GM19467 (cell line): ENCODE results near the gene CYTH2.

Source experiments
- ATAC-seq: cut with Tn5 transposase; IDR thresholded peaks from one replicate; pipeline ENCODE4 v1.9.1; 2021; ENCODE audit warnings: mild to moderate bottlenecking, moderate library complexity; ENCODE audit not compliant: unreplicated experiment

Gene CYTH2

DNA sequence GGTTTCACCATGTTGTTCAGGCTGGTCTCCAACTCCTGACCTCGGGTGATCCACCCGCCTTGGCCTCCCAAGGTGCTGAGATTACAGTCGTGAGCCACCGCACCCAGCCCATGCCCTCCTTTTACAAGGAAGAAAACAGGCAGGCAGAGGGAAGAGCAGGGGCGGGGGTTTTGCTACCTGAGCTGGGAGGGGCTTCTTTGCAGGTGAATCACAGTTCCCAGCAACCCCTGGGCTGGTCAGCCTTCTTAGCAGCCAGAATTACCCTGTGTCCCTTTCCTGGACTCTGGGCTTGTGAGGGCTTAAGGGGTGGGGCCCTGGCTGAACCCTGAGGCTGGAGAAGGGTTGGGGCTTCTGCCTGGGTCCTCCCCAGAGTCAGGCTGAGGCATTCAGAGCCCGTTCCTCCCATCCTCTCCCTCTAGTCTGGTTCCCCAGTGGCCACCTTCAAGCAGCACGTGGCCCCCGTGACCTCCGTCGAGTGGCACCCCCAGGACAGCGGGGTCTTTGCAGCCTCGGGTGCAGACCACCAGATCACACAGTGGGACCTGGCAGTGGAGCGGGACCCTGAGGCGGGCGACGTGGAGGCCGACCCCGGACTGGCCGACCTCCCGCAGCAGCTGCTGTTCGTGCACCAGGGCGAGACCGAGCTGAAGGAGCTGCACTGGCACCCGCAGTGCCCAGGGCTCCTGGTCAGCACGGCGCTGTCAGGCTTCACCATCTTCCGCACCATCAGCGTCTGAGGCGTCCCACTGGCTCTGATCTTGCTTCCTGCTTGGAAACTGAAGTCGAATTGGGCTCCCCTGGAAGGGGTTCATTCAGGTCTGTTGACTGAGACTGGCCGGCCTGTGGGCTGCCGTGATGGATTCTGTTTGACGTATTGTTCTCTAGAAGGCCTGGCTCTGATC lies 16.6 kb upstream of the CYTH2 start:
- ATAC-seq: no peak

DNA sequence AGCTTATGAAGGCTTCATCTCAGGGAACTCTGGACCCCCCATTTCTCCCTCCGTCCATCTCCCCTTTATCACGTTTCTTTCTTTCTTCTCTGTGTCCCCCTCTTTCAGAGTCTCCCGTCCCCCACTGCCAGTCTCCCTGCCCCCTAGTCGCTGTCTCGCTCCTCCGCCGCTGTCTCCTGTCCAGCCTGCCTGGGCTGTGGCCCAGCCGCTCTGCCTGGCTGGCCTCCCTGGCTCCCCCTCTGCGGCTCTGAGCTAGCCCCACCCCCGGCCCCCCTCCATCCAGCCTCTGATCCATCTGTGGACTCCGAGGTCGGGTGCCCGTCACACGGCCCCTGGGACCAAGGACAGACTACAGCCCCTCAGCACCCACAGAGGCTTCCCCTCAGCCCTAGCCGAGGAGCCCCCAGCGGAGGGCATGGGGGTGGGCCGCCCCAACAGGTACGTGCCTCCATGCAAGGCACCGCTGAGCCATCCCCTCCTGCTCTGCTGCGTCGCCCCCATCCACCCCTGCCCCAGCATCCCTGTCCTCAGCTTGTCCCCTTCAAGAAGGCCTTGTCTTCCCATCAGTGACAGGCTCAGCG lies 14.9 kb upstream of the CYTH2 start:
- no peak for ATAC-seq

DNA sequence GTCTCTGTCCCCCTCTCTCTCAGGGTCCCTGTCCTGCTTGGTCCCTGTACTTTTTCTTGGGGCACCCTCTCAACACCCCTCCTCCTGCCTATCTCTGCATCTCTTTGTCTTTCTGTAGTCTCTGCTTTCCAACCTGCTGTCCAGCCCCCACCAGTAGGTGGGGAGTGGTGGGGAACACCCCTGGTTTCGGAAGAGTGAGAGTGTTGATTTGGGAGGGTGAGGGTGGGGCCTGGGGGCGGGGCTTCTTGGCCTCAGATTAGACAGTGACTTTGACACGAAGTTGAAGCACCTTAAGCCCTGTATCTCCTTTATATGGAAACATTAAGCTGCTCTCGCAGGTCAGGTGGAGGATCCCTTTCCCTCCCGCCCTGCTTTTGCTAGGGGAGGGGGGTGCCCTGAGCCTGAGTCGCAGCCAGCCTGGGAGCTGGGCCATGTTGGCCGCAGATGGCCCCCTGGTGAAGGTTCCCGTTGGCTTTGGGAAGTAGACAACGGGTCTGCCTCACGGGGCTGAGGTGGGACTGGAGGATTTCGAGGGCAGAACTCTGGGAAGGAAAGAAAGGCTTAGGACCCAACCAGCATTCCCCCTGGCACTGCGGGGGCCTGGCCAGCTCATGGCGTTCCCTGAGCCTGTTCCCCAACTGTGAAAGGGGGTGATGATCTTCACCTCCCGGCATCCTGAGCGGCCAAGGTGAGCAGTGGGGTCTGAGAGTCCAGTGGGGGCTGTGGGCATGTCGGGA lies 13.8 kb upstream of the CYTH2 start, which contains the start of gene KCNJ14:
Gene KCNJ14, plus strand, starts transcription at position 404 of the 737 bp plus-strand sequence. CDS start 6,151 bp downstream, outside the sequence.
- ATAC-seq: no peak

DNA sequence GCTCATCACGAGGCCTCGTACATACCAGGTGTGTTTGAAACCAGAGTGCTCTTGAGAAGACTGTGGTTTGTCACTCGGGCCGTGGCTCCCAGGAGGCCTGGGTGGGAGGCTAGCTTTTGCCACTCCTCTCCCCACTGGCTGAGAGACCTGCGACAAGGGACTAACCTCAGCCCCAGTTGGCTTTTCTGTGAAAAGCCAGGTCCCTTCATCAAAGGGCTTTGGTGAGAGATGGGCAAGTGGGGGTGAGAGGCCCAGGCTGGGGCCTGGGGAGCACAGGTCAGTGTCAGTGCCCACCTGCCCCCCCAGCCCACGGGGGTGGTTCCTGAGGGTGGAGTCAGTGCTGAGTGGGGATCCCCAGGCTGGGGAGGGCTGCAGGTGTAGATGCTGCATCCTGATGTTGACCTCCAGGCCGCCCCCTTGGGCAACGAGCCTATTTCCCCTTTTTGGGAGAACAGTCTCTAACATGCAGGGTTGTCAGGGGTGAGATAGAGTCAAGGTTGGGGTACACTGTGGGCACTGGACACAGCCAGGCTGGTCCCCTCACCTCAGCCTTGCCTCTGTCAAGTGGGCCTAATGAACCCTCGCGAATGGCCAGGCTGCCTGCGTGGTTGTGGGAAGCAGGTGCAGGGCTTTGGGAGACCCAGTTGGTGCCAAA lies 13.1 kb upstream of the CYTH2 start:
- no peak for ATAC-seq

DNA sequence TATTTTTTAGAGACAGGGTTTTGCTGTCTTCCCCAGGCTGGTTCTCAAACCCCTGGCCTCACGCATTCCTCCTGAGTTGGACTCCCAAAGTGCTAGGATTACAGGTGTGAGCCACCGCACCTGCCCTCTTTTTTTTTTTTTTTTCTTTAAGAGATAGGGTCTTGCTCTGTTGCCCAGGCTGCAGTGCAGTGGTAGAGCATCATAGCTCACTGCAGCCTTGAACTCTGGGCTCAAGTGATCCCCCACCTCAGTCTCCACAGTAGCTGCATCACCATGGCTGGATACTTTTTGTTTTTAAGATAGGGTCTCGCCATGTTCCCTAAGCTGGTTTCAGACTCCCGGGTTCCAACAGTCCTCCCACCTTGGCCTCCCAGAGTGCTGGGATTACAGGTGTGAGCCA lies 12.3 kb upstream of the CYTH2 start:
- ATAC-seq: no peak

DNA sequence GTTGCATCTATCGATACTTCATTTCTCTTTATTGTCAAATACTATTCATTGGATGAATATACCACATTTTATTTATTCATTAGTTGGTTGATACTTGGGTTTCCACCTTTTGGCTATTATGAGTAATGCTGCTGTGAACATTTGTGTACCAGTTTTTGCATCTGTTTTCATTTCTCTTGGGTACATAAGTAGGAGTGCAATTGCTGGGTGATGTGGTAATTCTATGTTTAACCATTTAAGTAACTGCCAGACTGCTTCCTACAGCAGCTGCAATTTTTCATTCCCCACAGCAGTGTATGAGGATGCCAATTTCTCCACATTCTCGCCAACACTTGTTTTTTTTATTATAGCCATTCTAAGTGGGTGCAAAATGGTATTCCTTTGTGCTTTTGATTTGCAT lies 11.2 kb upstream of the CYTH2 start:
- no peak for ATAC-seq

DNA sequence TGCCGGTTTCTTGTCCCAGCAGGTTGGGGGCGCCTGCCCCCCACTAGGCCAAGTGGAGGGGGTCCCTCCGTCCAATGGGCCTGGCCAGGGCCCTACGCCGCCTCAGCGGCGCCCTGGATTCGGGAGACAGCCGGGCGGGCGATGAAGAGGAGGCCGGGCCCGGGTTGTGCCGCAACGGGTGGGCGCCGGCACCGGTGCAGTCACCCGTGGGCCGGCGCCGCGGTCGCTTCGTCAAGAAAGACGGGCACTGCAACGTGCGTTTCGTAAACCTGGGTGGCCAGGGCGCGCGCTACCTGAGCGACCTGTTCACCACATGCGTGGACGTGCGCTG lies 7.6 kb upstream of the CYTH2 start:
- no peak for ATAC-seq

DNA sequence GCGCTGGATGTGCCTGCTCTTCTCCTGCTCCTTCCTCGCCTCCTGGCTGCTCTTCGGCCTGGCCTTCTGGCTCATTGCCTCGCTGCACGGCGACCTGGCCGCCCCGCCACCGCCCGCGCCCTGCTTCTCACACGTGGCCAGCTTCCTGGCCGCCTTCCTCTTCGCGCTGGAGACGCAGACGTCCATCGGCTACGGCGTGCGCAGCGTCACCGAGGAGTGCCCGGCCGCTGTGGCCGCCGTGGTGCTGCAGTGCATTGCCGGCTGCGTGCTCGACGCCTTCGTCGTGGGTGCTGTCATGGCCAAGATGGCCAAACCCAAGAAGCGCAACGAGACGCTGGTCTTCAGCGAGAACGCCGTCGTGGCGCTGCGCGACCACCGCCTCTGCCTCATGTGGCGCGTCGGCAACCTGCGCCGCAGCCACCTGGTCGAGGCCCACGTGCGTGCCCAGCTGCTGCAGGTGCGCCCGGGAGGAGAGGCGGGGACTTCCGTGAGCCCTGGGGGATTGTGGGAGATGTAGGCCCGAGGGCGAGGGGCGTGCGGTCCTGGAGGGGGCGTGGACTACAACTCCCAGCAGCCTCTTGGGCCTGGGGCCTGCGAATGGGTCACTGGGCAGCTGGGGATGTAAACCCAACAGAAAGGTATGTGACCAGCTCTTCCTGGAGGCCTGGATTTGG lies 7.0 kb upstream of the CYTH2 start:
- ATAC-seq: no peak

DNA sequence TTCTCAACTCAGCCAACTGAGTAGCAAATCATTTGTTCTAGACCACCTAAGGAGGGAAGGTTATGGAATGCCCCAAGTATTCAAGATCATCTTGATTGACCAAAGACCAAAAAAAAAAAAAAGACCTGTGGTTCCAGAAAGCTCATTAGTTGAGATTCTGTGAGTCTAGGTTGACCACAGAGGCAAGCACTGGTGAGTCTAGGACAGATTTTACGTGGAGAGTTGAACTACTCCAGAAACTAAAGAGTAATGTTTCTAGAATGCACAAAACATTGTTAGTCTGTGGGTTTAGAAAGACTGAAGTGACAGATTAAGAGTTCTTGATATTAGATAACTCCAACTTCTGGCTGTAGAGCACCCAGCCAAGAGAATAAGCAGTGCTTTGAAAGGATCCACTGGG lies 4.0 kb upstream of the CYTH2 start:
- no peak for ATAC-seq

DNA sequence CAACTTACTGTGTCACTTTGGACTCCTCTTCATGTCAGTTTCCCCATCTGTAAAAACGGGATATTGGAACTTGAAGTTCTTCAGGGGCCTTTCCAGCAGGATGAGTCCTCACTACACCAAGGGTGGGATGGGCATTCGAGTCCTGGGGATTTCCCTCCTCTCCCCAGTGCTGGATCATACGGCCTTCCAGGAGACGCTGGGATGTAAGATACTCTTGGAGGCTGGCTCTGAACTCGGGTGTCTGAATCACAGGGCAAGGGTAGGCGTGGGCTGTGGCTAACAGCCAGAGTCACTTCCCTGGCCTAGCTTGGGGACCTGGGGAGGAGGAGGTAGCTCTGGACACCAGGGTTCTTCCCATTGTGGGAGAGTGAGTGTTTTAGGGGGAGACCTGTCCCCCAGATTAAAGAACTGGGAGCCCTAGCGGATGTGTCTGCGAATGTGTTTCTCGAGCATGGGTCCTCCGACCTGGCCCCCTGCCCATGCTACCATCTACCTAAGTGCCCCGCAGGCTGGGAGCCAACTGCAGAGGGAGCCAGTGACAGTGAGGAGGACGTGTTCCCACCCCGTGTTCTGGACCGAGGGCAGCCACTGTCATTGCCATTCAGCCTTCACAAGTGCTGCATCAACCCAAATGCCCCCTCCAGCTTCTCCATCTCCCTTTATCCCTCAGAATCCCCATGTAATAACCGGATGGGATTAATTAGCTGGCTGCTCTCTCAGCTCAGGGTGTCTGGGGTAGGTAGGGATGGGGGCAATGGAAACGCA lies 2.4 kb upstream of the CYTH2 start:
- no peak for ATAC-seq

DNA sequence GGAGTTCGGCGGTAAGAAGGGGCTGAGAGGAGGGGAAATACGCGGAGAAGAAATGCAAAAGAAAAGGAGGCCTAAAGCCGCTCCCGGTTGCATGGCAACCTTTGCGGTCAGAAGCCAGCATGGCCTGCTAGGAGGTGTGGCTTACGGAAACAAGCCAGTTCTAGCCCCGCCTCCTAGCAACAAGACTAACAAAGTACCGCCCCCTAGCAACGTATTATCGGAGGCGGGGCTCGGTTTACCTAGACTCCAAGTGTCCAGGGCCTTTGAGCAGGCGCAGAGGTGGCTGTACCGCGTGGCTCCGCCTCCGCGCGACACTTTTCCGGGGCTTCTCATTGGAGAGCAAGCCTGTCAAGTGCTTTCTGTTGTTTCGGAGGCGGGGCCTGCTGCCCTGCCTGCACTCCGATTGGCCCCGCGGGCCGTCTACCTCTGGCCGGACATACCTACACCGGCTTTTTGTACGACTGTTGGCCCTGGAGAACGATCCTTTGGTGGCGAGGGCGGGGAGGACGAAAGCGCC lies 339 bp upstream of the CYTH2 start:
- peak; percentile 92 for ATAC-seq

DNA sequence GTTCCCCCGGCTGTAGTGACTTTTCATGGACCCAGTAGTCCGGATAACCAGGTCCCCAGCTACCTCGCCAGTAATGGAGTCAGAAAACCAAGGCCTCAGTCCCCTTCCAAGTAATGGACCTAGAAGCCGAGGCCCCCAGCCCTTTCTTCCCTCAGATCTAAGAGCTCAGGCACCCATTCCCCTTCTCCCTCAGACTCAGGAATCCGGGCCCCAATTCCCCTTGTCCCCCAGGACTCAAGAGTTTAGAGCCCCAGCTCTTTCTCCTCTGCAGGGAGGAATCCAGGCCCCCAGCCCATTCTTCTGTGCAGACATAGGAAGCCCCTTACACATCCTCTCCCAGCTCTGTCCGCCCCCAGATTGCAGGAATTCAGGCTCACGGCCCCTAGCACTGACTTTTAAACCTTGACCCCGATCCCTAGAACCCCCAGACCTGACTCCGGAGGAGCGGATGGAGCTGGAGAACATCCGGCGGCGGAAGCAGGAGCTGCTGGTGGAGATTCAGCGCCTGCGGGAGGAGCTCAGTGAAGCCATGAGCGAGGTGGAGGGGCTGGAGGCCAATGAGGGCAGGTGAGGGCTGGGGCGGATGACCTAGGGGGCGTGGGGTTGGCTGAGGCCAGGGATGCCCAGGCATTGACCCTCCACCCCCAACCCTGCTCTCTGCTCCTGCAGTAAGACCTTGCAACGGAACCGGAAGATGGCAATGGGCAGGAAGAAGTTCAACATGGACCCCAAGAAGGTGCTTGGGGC lies 938 bp downstream of the CYTH2 start:
- ATAC-seq: no peak

DNA sequence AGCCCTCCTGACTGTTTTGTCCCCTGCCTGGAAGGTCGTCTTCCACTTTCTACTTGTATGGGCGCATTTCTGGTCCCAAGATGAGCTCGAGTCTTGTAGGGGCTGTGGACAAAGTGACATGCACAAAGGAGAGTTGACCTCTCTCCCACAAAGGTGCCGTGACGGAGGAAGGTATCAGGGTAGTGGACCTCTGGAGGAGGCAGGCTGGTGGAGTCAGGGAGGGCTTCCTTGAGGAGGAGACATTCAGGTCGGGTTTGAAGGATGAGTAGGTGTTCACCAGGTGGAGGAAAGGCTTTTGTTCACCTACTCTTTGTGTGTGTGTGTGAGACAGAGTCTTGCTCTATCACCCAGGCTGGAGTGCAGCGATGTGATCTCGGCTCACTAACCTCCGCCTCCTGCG lies 1.7 kb downstream of the CYTH2 start:
- no peak for ATAC-seq

DNA sequence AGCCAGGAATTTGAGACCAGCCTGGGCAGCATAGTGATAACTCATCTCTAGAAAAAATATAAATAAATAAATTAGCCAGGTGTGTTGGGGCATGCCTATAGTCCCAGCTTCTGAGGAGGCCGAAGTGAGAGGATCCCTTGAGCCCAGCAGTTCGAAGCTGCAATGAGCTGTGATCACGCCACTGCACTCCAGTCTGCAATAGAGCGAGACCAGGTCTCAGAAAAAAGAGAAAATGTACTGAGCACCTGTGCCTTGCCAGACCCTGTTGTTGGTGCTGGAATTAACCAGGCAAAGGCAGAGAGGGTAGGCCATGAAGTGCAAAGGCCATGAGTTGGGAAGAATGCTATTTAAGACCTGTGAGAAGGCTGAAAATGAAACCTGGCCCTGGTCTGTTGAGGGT lies 2.7 kb downstream of the CYTH2 start:
- ATAC-seq: no peak

DNA sequence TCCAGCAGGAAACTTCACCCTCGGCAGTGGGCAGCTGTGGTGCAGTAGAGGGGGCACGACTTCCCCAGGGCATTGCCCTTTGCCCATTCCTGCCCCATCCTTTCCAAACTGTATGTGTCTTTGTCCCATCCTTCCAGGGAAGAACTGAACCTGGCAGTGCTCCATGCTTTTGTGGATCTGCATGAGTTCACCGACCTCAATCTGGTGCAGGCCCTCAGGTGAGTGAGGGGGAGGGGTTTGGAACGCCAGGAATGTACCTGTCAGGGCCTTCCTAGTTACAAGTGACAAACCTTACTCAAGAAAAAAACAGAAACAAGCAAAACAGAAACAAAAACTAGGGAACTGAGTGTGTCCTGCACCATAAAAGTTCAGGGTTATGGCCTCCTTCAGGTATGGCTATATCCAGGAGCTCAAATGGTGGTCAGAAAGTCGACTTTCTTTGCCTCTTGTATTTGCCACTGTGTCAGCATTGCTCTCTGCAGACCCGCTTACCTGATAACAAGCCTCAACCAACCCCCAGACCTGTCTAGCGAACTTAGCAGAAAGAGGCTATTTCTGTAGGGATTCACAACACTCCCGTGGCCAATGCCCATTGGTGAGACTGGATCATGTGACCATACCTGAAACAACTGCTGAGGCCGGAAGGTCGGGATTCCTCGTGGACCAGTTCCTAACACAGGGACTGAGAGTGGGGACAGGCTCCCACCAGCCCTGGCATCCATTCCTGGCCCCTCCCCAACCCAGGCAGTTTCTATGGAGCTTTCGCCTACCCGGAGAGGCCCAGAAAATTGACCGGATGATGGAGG lies 4.2 kb downstream of the CYTH2 start:
- no peak for ATAC-seq

DNA sequence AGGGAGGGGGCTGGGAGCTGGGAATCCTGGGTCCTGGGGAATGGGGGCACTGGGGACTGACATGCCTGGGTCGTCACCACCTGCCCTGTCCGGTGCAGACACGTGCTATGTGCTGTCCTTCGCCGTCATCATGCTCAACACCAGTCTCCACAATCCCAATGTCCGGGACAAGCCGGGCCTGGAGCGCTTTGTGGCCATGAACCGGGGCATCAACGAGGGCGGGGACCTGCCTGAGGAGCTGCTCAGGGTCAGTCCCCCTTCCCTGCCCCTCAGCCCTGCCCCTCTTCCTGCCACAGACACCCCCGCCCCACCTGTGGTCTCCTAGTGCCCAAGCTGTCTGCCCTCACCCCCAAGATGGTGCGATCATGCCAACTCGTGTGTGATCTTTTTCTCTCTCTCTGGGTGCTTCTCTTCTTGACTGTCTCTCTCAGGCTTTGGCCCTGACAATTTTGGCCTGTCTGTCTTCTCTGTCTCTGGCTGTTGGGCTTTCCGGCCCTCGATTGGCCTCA lies 5.0 kb downstream of the CYTH2 start:
- ATAC-seq: no peak

DNA sequence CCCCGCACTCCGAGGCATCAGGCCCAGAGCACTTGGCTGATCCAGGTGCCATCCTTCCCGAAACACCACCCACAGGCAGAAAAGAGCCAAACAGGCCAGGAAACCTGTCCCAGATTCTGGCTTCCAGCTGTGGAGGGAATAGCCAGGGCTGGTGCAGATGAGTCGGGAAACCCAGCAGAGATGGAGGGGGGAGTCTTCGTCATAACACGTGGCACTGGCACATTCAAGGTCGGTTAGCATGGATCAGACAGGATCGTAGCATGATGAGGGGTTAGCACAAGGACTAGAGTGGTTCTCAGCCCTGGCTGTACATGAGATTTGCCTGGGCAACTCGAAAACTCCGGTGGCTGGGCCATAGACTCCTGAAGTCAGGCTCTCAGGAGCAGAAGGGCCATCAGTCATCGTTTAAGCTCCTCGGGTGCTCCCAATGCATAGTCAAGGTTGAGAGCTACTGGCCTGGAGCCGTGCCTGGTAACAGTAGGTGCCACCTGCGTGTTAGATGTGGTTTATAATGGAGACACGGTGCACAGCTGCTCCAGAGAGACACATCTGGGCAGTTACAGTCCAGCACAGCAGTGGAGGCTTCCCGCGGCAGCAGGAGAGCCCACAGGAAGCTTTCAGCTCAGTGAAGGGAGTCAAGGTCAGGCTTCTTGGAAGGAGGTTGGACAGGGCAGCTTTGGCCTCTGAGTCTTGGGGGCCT lies 6.3 kb downstream of the CYTH2 start:
- ATAC-seq: no peak

DNA sequence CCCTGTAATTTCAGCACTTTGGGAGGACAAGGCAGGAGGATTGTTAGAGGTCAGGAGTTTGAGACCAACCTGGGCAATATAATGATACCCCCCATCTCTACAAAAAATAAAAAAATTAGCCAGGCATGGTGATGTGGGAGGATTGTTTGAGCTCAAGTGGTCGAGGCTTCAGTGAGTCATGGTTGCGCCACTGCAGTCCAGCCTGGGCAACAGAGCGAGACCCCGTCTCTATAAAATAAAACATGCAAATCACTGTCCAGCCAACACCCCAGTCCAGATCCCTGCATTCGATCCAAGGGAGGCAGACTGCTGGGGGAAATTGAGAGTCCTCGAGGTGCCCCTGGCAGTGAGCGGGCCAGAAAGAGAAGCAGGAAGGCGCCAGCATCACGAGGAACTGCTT lies 7.0 kb downstream of the CYTH2 start:
- ATAC-seq: no peak
